ENCODE measurements around the gene RBM38.

The RBM38 gene

GRCh38 chr20:57364451-57364850 is 26.7 kb upstream of the RBM38 start:
- H3K36me3 ChIP-seq, result peaks cover 74% of the 10 kb centered on the region
- TF ChIP-seq CTCF (IDR thresholded peaks at IDR 0.05; ENCODE audit: low read depth, low read length), result no peak

GRCh38 chr20:57369596-57369995 is 21.6 kb upstream of the RBM38 start:
- DNase-seq, result no peak
- TF ChIP-seq CTCF (IDR thresholded peaks at IDR 0.05; ENCODE audit: low read depth, low read length), result no peak
- H3K27me3 ChIP-seq (ENCODE audit: insufficient read depth, low read depth, severe bottlenecking), result no peaks in the 10 kb centered on the region
- H3K9me3 ChIP-seq (ENCODE audit: severe bottlenecking), result no peaks in the 10 kb centered on the region
- no peak overlapping the region for H3K27ac ChIP-seq
- no peak overlapping the region for H3K4me3 ChIP-seq (ENCODE audit: low read depth, low read length)
- peaks cover 92% of the 10 kb centered on the region for H3K36me3 ChIP-seq

More at GRCh38 chr20:57364451-57364850, 26.7 kb upstream of the RBM38 start:
- DNase-seq, result no peak
- H3K27ac ChIP-seq, result no peak overlapping the region
- H3K9me3 ChIP-seq (ENCODE audit: severe bottlenecking), result no peaks in the 10 kb centered on the region
- no peak overlapping the region for H3K4me3 ChIP-seq (ENCODE audit: low read depth, low read length)
- no peaks in the 10 kb centered on the region for H3K27me3 ChIP-seq (ENCODE audit: insufficient read depth, low read depth, severe bottlenecking)

- TF ChIP-seq CTCF (IDR thresholded peaks at IDR 0.05; ENCODE audit: low read depth, low read length), result no peak
- Histone ChIP-seq H3K36me3 (peaks cover 92% of the 10 kb centered on the region), H3K27ac (no peak overlapping the region), H3K4me3 (ENCODE audit: low read depth, low read length) (no peak overlapping the region), H3K9me3 (ENCODE audit: severe bottlenecking) (no peaks in the 10 kb centered on the region), H3K27me3 (ENCODE audit: insufficient read depth, low read depth, severe bottlenecking) (no peaks in the 10 kb centered on the region)
- no peak for DNase-seq
These were observed 20.9 kb upstream of the RBM38 start for GRCh38 chr20:57370316-57370715.

GRCh38 chr20:57371363-57371762 is 19.8 kb upstream of the RBM38 start:
- H3K27me3 ChIP-seq (ENCODE audit: insufficient read depth, low read depth, severe bottlenecking), result no peaks in the 10 kb centered on the region
- H3K27ac ChIP-seq, result no peak overlapping the region
- DNase-seq, result no peak
- H3K36me3 ChIP-seq, result peaks cover 92% of the 10 kb centered on the region
- H3K9me3 ChIP-seq (ENCODE audit: severe bottlenecking), result no peaks in the 10 kb centered on the region
- no peak for TF ChIP-seq CTCF (IDR thresholded peaks at IDR 0.05; ENCODE audit: low read depth, low read length)
- H3K4me3 ChIP-seq (ENCODE audit: low read depth, low read length), result no peak overlapping the region

- no peak for DNase-seq
- Histone ChIP-seq H3K36me3 (peaks cover 92% of the 10 kb centered on the region), H3K27me3 (ENCODE audit: insufficient read depth, low read depth, severe bottlenecking) (no peaks in the 10 kb centered on the region), H3K27ac (no peak overlapping the region), H3K9me3 (ENCODE audit: severe bottlenecking) (no peaks in the 10 kb centered on the region), H3K4me3 (ENCODE audit: low read depth, low read length) (no peak overlapping the region)
- no peak for TF ChIP-seq CTCF (IDR thresholded peaks at IDR 0.05; ENCODE audit: low read depth, low read length)
These were observed 19.0 kb upstream of the RBM38 start for GRCh38 chr20:57372157-57372556.

DNA sequence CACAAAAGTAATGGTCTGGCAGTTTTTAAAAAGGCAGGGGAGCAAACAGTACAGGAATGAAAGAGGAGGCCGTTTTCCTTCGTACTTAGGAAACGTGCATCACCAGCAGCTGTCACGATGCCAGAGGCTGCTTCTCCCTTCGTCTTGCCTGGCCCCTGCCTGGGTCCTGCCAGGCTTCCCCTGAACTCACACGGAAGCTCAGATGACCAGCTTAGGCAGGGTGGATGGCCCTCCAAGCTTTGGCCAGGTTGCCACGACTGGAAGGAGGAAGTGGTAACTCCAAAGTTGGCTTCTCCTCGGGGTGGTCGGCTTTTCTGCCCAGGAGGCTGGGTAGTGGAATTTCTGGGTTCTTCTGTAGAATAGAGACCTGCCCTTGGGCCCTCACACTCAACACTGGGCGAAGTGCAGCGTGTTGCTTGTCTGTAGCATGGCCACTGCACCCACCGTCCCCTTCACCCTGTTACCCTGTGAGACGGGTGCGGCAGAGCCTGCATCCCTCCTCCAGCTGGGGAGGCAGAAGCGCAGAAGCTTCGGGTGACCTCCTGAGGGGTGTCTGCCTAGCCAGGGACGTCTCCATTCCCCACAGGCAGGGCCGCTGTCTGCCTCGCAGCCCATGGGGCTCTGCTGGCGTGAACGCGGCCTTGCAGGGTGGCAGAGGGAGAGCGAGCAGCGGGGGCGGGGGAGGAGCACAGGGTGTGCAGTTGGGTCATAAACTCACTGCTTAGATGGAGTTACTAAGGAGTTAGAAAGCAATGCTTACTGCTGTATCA is 18.4 kb upstream of the RBM38 start:
- Histone ChIP-seq H3K4me3 (ENCODE audit: low read depth, low read length) (no peak overlapping the region), H3K27me3 (ENCODE audit: insufficient read depth, low read depth, severe bottlenecking) (no peaks in the 10 kb centered on the region), H3K36me3 (peaks cover 93% of the 10 kb centered on the region), H3K9me3 (ENCODE audit: severe bottlenecking) (no peaks in the 10 kb centered on the region), H3K27ac (no peak overlapping the region)
- DNase-seq, result no peak
- no peak for TF ChIP-seq CTCF (IDR thresholded peaks at IDR 0.05; ENCODE audit: low read depth, low read length)
